Kidney (tissue), 14 donors: ENCODE measurements around the gene OSTN. TPM values are rescaled to one million over a fixed set of nuclear protein-coding genes. Genes with fewer than 3 reads are reported as not detected.

ENCODE experiments used
- DNase-seq, 5 donors: peaks; one replicate each; pipeline ENCODE4 v3.0.0-alpha.2; 2013 to 2020
- FAIRE-seq: peaks from 2 replicates; lab custom pipeline; 2012; peaks lifted over from hg19 to GRCh38; lab: Jason Lieb, UNC
- H3K27ac ChIP-seq, 2 donors: one replicate each; pipeline ENCODE4 v1.7.0; 2013; ENCODE audit warnings: low read depth in 2 of 2, low read length in 2 of 2, inconsistent platforms in 1 of 2
- H3K27me3 ChIP-seq: one replicate; pipeline ENCODE4 v1.7.1; 2013; ENCODE audit warnings: low read length, inconsistent platforms; ENCODE audit not compliant: control insufficient read depth, insufficient read depth
- H3K36me3 ChIP-seq, 3 donors: one replicate each; pipeline versions ENCODE4 v1.7.0 to v1.7.1; 2013; ENCODE audit warnings: low read length in 3 of 3, control low read depth in 1 of 3, inconsistent platforms in 1 of 3; ENCODE audit not compliant: insufficient read depth in 3 of 3, control insufficient read depth in 2 of 3
- H3K4me1 ChIP-seq, 3 donors: one replicate each; pipeline versions ENCODE4 v1.7.0 to v1.7.1; 2013; ENCODE audit warnings: low read length in 3 of 3, inconsistent platforms in 1 of 3, low read depth in 1 of 3; ENCODE audit not compliant: control insufficient read depth in 2 of 3, insufficient read depth in 2 of 3
- H3K4me3 ChIP-seq, 3 donors: one replicate each; pipeline versions ENCODE4 v1.7.0 to v1.8.1; 2013; ENCODE audit warnings: low read length in 3 of 3, control low read depth in 1 of 3, inconsistent platforms in 1 of 3
- H3K9ac ChIP-seq, 3 donors: one replicate each; pipeline versions ENCODE4 v1.7.0 to v1.7.1; 2013; ENCODE audit warnings: low read length in 3 of 3, control low read depth in 1 of 3, inconsistent platforms in 1 of 3
- H3K9me3 ChIP-seq, 3 donors: one replicate each; pipeline versions ENCODE4 v1.7.0 to v1.7.1; 2013; ENCODE audit warnings: low read length in 3 of 3, control low read depth in 1 of 3, inconsistent platforms in 1 of 3; ENCODE audit not compliant: control insufficient read depth in 2 of 3, insufficient read depth in 1 of 3
- CTCF ChIP-seq: IDR thresholded peaks from 3 replicates; pipeline ENCODE4 v1.5.1; 2012; ENCODE audit warnings: mild to moderate bottlenecking, moderate library complexity, borderline replicate concordance; ENCODE audit not compliant: insufficient read depth; ENCODE audit errors: extremely low read depth
- intact Hi-C: fragments of 100-400 bp; cut with DNase I; formaldehyde crosslinking; loops from one replicate; pipeline ENCODE4 v1.11.1; 2022
- polyA plus RNA-seq: library from polyadenylated mRNA; stranded (reverse); fragments of 350-450 nt; fragmentation: Illumina TruSeq; extraction: RNeasy Lipid Tissue Mini Kit (QIAGEN cat#74804); gene quantifications from one replicate; pipeline ENCODE4 v1.2.3, GENCODE V29; 2014; ENCODE audit warnings: low read depth, low replicate concordance; ENCODE audit not compliant: insufficient read depth
- total RNA-seq: library from RNA; stranded (reverse); fragmentation: NEBNext Ultra II Directional; extraction: Animal tissue kit (Norgen Biotek cat#: 25700); gene quantifications from one replicate; pipeline ENCODE4 v1.2.1, GENCODE V29; 2021
- donor health status: control.
- donor health status: control.
- donor health status: control.
- donor health status: control.
- donor health status: control.
- donor health status: DM: yes; HTN: yes; CAD: no.
- donor health status: Normal renal cell carcinoma (clear cell type).

Gene OSTN
- total and polyA plus RNA-seq, 2 donors from 2014 or later, result not detected

GRCh38 chr3:191246630-191247029 is 47.6 kb downstream of the OSTN start:
- no peaks in the 10 kb centered on the region for H3K4me1 ChIP-seq
- DNase-seq (no peak), FAIRE-seq (no peak)
- H3K4me3 ChIP-seq, result no peak overlapping the region
- H3K27me3 ChIP-seq, result no peaks in the 10 kb centered on the region
- no peak for TF ChIP-seq CTCF
- H3K27ac ChIP-seq, result no peak overlapping the region
- H3K36me3 ChIP-seq, result no peaks in the 10 kb centered on the region
- no peaks in the 10 kb centered on the region for H3K9me3 ChIP-seq
- H3K9ac ChIP-seq, result no peak overlapping the region
- intact Hi-C loops, result no loop called here

GRCh38 chr3:191253089-191253799 is 54.2 kb downstream of the OSTN start:
- Histone ChIP-seq H3K27ac (no peak overlapping the region), H3K36me3 (no peaks in the 10 kb centered on the region), H3K9ac (no peak overlapping the region), H3K9me3 (no peaks in the 10 kb centered on the region), H3K4me3 (no peak overlapping the region), H3K4me1 (no peaks in the 10 kb centered on the region), H3K27me3 (no peaks in the 10 kb centered on the region)
- no peak for DNase-seq
- no peak for TF ChIP-seq CTCF
- intact Hi-C loops, result no loop called here
- FAIRE-seq, result no peak

DNA sequence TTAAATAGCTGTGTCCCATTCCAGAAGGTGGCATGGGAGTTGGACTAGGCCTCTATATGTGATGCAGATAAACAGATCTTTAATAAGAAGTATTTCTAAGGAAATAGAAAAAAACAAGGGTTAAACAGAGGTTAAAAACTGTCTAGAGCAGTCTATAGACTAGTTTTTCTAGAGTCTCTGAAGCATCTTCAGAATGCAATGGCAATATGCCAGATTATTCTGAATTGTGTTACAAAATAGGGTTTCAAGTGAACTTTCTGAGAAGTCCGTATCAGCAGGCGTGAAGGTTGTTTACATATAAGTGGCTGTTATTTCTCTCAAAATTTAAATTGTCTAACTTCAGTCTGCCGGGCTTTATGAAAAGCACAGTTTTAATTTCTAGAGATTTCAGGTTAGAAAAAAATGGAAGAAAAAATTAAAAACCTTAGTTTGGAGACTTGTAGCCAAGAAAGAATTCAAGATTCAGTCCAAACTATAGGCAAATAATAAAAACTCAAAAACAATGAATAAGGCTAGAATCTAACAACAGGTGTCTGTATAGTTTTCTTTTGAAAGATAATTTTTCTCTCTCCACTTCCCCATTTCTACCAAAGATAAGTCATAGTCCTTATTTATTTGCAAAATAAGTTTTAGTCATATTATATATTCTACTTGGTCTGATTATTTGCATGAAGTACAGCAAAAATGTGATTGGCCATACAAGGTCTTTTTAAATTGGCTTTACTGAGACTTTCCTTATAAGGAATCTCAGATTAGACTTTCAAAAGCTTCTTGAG is 55.2 kb downstream of the OSTN start:
- H3K9ac ChIP-seq, result no peak overlapping the region
- no peak overlapping the region for H3K4me3 ChIP-seq
- no peaks in the 10 kb centered on the region for H3K9me3 ChIP-seq
- no peaks in the 10 kb centered on the region for H3K4me1 ChIP-seq
- TF ChIP-seq CTCF, result no peak
- DNase-seq, result no peak
- H3K36me3 ChIP-seq, result no peaks in the 10 kb centered on the region
- intact Hi-C loops, result no loop called here
- H3K27ac ChIP-seq, result no peak overlapping the region
- no peak for FAIRE-seq
- no peaks in the 10 kb centered on the region for H3K27me3 ChIP-seq
